ENCODE data around the gene DOCK7. TPM values are rescaled to one million over a fixed set of nuclear protein-coding genes. Genes with fewer than 3 reads are reported as not detected.

Gene DOCK7
- total RNA-seq, 4 donors from 2014 or later: 34.1 to 47.7 (median 42.1) TPM

- no peaks in the 10 kb centered on the region for H3K27me3 ChIP-seq
- no peak overlapping the region for H3K27ac ChIP-seq
- TF ChIP-seq CTCF (IDR thresholded peaks at IDR 0.05) (no peak), POLR2A (IDR thresholded peaks at IDR 0.05) (no peak)
- H3K4me3 ChIP-seq (replicated peaks in 1 of 3): no peak overlapping the region
- intact Hi-C loops (cut with DNase I): no loop called here
- no peaks in the 10 kb centered on the region for H3K9me3 ChIP-seq
- DNase-seq: no peak
- 85% methylated on average over 5 of the region's 5 CpGs for WGBS, 2 donors
- no peaks in the 10 kb centered on the region for H3K4me1 ChIP-seq
- H3K36me3 ChIP-seq: peaks cover 0 to 4% of the 10 kb centered on the region in 2 donors
Measured at GRCh38 chr1:62484824-62485468, 203.2 kb downstream of the DOCK7 start.

DNA sequence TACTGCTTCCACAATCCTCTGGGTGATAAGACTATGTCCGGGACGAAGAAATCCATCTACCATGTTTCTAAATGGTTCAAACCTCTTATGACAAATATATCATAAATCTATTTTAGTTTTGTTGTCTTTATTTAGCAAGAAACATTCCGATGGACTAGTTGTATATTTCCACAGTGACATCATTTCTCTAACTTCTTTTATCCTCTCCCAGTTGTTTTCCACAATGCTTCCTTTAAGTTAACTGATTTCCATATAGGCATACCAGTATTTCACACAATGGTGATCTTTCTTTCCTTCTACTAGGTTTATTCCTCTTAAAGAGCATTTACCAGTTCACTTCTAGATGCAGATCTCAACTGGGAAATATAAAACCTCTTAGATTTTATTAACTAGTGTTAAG, 206.5 kb downstream of the DOCK7 start:
- 92 to 94% methylated on average over 3 of the region's 3 CpGs for WGBS, 2 donors
- H3K27me3 ChIP-seq: no peaks in the 10 kb centered on the region

DNA sequence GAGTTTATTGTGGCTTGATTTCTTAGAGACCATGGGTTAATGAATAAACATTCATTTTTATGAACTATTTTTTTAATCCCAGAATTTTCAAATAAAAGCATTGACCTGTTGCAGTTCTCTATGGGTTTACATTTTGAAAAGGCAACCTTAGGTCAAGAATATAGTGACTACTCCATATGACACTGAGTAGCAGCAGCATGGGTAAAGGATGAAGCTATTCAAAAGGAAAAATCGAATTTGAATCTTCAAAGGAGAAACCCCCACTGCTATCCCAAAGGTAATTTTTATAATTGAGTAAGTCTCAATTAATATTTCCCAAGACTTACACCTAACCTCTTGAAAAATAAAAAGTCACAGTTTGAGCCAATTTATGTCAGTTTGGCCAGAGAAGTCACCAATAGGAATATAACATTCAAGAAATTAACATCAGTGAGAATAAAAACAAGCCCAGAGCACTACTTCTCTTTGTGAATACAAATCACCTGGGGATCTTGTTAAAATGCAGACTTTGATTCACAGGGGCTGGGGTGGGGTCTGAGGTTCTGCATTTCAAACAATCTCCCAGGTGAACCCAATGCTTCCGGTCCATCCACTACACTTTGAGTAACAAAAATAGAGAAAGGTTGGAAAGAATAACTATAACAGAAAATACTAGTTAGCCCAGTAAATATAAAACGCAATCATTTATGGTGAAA, 211.5 kb downstream of the DOCK7 start:
- Histone ChIP-seq H3K9me3 (no peaks in the 10 kb centered on the region), H3K4me3 (replicated peaks in 1 of 3) (no peak overlapping the region), H3K27ac (no peak overlapping the region), H3K4me1 (no peaks in the 10 kb centered on the region), H3K27me3 (no peaks in the 10 kb centered on the region), H3K36me3 (peaks cover 4 to 22% of the 10 kb centered on the region in 2 donors)
- 81 to 86% methylated on average over 3 of the region's 3 CpGs for WGBS, 2 donors
- intact Hi-C loops (cut with DNase I): no loop called here
- no peak for DNase-seq
- no peak for TF ChIP-seq POLR2A (IDR thresholded peaks at IDR 0.05)
- TF ChIP-seq CTCF (IDR thresholded peaks at IDR 0.05): no peak

More for the DNA sequence above, 206.5 kb downstream of the DOCK7 start:
- Histone ChIP-seq H3K9me3 (no peaks in the 10 kb centered on the region), H3K36me3 (peaks cover 0 to 4% of the 10 kb centered on the region in 2 donors), H3K4me3 (replicated peaks in 1 of 3) (no peak overlapping the region), H3K27ac (no peak overlapping the region), H3K4me1 (no peaks in the 10 kb centered on the region)
- no peak for DNase-seq
- TF ChIP-seq POLR2A (IDR thresholded peaks at IDR 0.05) (no peak), CTCF (IDR thresholded peaks at IDR 0.05) (no peak)
- intact Hi-C loops (cut with DNase I): no loop called here

DNA sequence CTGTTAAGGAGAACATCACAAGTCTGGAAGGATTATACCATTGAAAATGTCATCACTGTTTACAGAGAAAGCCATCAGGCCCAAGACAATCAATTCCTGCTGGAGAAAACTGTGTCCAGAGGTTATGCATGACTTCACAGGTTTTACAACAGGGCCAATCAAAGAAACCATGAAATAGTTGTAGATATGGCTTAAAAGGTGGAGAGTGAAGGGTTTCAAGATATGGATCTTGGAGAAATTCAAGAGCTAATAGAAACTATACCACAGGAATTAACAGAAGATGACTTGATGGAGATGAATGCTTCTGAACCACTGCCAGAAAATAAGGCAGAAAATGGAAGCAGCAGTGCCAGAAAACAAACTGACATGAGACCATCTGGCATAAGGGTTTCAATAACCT, 221.1 kb downstream of the DOCK7 start:
- Histone ChIP-seq H3K27ac (no peak overlapping the region), H3K36me3 (peaks cover 3 to 7% of the 10 kb centered on the region in 2 donors)
- intact Hi-C loops (cut with DNase I): no loop called here

More for the DNA sequence above, 221.1 kb downstream of the DOCK7 start:
- no peak for DNase-seq
- no peak for TF ChIP-seq POLR2A (IDR thresholded peaks at IDR 0.05)
- no peak for TF ChIP-seq CTCF (IDR thresholded peaks at IDR 0.05)
- Histone ChIP-seq H3K4me3 (replicated peaks in 1 of 3) (no peak overlapping the region), H3K27me3 (no peaks in the 10 kb centered on the region), H3K9me3 (no peaks in the 10 kb centered on the region), H3K4me1 (no peaks in the 10 kb centered on the region)
